Measurements from ENCODE around the gene SLC38A3. TPM values are rescaled to one million over a fixed set of nuclear protein-coding genes. Genes with fewer than 3 reads are reported as not detected.

SLC38A3 gene
- total and polyA plus RNA-seq, 11 donors = 1.0 to 14.8 (median 8.4) TPM

GRCh38 chr3:50245251-50245745 lies 40.2 kb downstream of the SLC38A3 start:
- 48 to 60% (median 55%) methylated on average over 16 of the region's 16 CpGs for WGBS, 4 donors
- no peak for DNase-seq
- Histone ChIP-seq H3K36me3 (peaks cover 0 to 54% (median 4%) of the 10 kb centered on the region in 9 donors), H3K27me3 (no peaks in the 10 kb centered on the region), H3K4me1 (peaks cover 34 to 100% (median 96%) of the 10 kb centered on the region in 12 donors), H3K4me3 (peak overlapping the region in 11 of 12 donors; percentile 6 to 58 (median 49)), H3K9me3 (no peaks in the 10 kb centered on the region), H3K27ac (peak overlapping the region; percentile 85 to 99 (median 94))
- no peak for ATAC-seq
- TF ChIP-seq POLR2A (IDR thresholded peaks at IDR 0.05) = no peak
- no peak for TF ChIP-seq CTCF (IDR thresholded peaks at IDR 0.05)
- intact Hi-C loops (cut with DNase I) = no loop called here

GRCh38 chr3:50245831-50246516 lies 40.9 kb downstream of the SLC38A3 start:
- TF ChIP-seq POLR2A (IDR thresholded peaks at IDR 0.05) (no peak), CTCF (IDR thresholded peaks at IDR 0.05) (peak; percentile 95 to 99 (median 98))
- intact Hi-C loops (cut with DNase I) = loop anchor here in 5 of 10 donors (1.0 to 2.0 kb wide), 3 partner anchors 19 to 27 kb away; no protein-coding TSS in a partner anchor
- Histone ChIP-seq H3K4me1 (peaks cover 34 to 100% (median 96%) of the 10 kb centered on the region in 12 donors), H3K36me3 (peaks cover 0 to 54% (median 6%) of the 10 kb centered on the region in 9 donors), H3K27ac (peak overlapping the region; percentile 85 to 99 (median 94)), H3K4me3 (peak overlapping the region; percentile 6 to 58 (median 49)), H3K27me3 (no peaks in the 10 kb centered on the region), H3K9me3 (no peaks in the 10 kb centered on the region)
- DNase-seq (peak; percentile 91 to 95 (median 93)), ATAC-seq (peak; percentile 62 to 77 (median 74))
- WGBS, 4 donors = 1 to 5% (median 2%) methylated on average over 11 to 25 of the region's 25 CpGs

GRCh38 chr3:50246517-50246954 lies 41.5 kb downstream of the SLC38A3 start:
- no peaks in the 10 kb centered on the region for H3K27me3 ChIP-seq
- DNase-seq (peak in 3 of 5 donors; percentile 70 to 84 (median 75)), ATAC-seq (peak; percentile 13 to 61 (median 41))
- H3K27ac ChIP-seq = peak overlapping the region; percentile 85 to 99 (median 94)
- H3K4me3 ChIP-seq = peak overlapping the region in 11 of 12 donors; percentile 9 to 58 (median 49)
- peaks cover 0 to 57% (median 6%) of the 10 kb centered on the region in 9 donors for H3K36me3 ChIP-seq
- H3K4me1 ChIP-seq = peaks cover 33 to 100% (median 96%) of the 10 kb centered on the region in 12 donors
- TF ChIP-seq POLR2A (IDR thresholded peaks at IDR 0.05) = peak in 1 of 2 donors; percentile 14
- TF ChIP-seq CTCF (IDR thresholded peaks at IDR 0.05) = peak in 4 of 12 donors; percentile 3 to 47 (median 26)
- WGBS, 4 donors = 28 to 36% (median 30%) methylated on average over 10 of the region's 10 CpGs
- no peaks in the 10 kb centered on the region for H3K9me3 ChIP-seq
- intact Hi-C loops (cut with DNase I) = loop anchor here in 5 of 10 donors (1.0 to 2.0 kb wide), 3 partner anchors 19 to 27 kb away; no protein-coding TSS in a partner anchor

DNA sequence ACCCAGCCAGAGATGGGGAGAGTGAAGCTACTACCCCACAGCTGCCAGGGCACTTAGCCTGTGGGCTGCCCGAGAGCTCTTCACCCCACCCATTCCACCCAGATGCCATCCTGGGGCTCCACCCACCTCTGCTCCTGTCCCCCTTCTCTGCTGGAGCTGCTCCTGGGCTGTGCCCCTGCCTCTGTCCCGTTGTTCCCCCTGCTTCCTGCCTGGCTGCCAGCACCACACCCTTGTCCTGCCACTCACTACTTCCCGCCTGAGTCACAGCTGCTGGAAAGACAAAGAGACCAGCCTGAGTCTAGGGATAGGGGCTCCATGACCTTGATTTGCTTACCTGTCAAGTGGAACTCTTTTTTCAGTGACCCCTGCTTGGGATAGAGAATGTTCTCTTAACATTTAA lies 43.3 kb downstream of the SLC38A3 start:
- intact Hi-C loops (cut with DNase I) = no loop called here
- ATAC-seq (peak; percentile 30 to 59 (median 46)), DNase-seq (peak in 3 of 5 donors; percentile 63 to 85 (median 78))
- H3K9me3 ChIP-seq = no peaks in the 10 kb centered on the region
- H3K27ac ChIP-seq = peak overlapping the region; percentile 81 to 99 (median 94)
- no peaks in the 10 kb centered on the region for H3K27me3 ChIP-seq
- 7 to 15% (median 8%) methylated on average over 3 of the region's 3 CpGs for WGBS, 4 donors
- H3K4me1 ChIP-seq = peaks cover 21 to 100% (median 91%) of the 10 kb centered on the region in 12 donors
- peak overlapping the region in 1 of 12 donors; percentile 3 for H3K4me3 ChIP-seq
- TF ChIP-seq CTCF (IDR thresholded peaks at IDR 0.05) = no peak
- peak in 1 of 2 donors; percentile 23 for TF ChIP-seq POLR2A (IDR thresholded peaks at IDR 0.05)
- H3K36me3 ChIP-seq = peaks cover 0 to 76% (median 23%) of the 10 kb centered on the region in 9 donors
